ENCODE data around the gene KRT33B. TPM values are rescaled to one million over a fixed set of nuclear protein-coding genes. Genes with fewer than 3 reads are reported as not detected.

The KRT33B gene
- total RNA-seq, 1 experiment from 2014 or later: not detected

DNA sequence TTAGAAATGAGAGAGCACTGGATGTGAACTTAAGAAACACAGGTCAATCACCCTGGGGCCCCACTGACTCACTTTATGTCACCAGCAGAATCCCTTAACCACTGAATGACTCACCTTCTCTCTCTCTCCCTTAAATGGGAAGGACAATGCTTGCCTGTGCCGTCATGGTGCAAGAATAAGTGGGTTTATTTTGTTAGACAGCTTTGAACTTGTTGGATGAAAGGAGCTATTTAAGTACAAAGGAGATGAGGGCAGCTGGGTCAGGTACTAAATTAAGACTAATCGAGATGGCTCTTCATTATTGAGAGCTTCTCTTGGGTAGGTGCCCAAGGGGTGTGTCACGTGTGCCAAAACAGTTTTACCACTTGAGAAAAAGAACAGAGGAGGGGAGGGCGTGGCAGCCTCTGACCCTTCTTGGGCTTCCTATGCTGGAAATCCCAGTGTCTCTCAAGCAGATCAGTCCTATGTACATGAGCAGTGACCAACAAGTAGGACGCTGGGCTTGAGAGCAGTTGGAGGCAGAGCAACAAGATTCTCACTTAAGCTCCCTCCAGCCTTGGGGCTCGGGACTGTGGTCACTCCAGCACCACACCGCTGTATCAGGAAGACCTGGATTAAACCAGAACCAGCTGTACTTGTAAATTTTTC is 34.5 kb upstream of the KRT33B start:
- Mint-ChIP-seq H3K4me3 (no peak overlapping the region), H3K4me1 (no peaks in the 10 kb centered on the region), H3K27ac (no peak overlapping the region), H3K27me3 (ENCODE audit: low read depth) (no peaks in the 10 kb centered on the region; the same call in none of the 2 replicates), H3K9me3 (no peaks in the 10 kb centered on the region), H3K36me3 (no peaks in the 10 kb centered on the region)
- 0 out of 2 replicates have a peak, but pooled peaks have one; percentile 38 for TF ChIP-seq GABPB1 (CRISPR knock-in tag; IDR thresholded peaks at IDR 0.05)
- no peak for TF ChIP-seq ZBTB21 (CRISPR knock-in tag; IDR thresholded peaks at IDR 0.05; ENCODE audit: borderline replicate concordance)
- CTCF ChIA-PET: interaction anchor here (0.9 to 1.9 kb wide), 6 partner anchors 13 to 262 kb away, joined by 3 to 10 read pairs (median 3); no protein-coding TSS in a partner anchor
- POLR2A ChIA-PET: no interaction called here
- DNase-seq (ENCODE audit: low spot score) (no peak), ATAC-seq (no peak)

DNA sequence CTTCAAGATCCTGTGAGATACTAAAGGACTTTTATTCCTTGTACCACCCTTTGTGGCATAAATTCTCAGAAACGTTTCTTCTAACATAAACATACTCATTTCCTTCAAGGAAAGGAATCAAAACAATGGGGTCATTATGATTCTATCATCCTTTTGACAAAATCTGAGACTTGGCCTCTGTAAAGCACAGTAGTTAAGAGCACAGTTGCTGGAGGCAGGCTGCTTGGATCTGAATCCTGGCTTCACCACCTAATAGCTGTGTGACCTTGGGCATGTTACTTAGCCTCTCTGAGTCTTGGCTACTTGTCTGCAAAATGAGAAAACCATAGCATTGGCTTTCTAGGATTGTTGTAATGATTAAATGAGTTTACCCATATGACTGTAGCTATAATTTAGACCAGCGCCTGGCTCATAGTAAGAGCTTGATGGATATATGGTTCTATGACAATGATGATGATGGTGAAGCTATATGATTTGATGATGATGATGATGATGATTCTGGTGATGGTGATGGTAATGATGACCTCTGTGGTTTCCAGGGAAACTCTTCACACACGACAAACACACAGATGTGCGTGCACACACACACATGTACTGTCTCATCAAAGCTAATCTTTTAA is 33.9 kb upstream of the KRT33B start:
- POLR2A ChIA-PET: no interaction called here
- H3K27me3 Mint-ChIP-seq (ENCODE audit: low read depth): no peaks in the 10 kb centered on the region; the same call in none of the 2 replicates

More for the DNA sequence above, 33.9 kb upstream of the KRT33B start:
- no peaks in the 10 kb centered on the region for H3K4me1 Mint-ChIP-seq
- CTCF ChIA-PET: interaction anchor here (1.0 to 1.9 kb wide), 5 partner anchors 10 to 262 kb away, joined by 3 to 10 read pairs (median 3); no protein-coding TSS in a partner anchor
- no peak overlapping the region for H3K4me3 Mint-ChIP-seq
- ATAC-seq: no peak
- H3K27ac Mint-ChIP-seq: no peak overlapping the region
- no peaks in the 10 kb centered on the region for H3K36me3 Mint-ChIP-seq
- no peak for DNase-seq (ENCODE audit: low spot score)
- H3K9me3 Mint-ChIP-seq: no peaks in the 10 kb centered on the region
- TF ChIP-seq, protein P1, sequence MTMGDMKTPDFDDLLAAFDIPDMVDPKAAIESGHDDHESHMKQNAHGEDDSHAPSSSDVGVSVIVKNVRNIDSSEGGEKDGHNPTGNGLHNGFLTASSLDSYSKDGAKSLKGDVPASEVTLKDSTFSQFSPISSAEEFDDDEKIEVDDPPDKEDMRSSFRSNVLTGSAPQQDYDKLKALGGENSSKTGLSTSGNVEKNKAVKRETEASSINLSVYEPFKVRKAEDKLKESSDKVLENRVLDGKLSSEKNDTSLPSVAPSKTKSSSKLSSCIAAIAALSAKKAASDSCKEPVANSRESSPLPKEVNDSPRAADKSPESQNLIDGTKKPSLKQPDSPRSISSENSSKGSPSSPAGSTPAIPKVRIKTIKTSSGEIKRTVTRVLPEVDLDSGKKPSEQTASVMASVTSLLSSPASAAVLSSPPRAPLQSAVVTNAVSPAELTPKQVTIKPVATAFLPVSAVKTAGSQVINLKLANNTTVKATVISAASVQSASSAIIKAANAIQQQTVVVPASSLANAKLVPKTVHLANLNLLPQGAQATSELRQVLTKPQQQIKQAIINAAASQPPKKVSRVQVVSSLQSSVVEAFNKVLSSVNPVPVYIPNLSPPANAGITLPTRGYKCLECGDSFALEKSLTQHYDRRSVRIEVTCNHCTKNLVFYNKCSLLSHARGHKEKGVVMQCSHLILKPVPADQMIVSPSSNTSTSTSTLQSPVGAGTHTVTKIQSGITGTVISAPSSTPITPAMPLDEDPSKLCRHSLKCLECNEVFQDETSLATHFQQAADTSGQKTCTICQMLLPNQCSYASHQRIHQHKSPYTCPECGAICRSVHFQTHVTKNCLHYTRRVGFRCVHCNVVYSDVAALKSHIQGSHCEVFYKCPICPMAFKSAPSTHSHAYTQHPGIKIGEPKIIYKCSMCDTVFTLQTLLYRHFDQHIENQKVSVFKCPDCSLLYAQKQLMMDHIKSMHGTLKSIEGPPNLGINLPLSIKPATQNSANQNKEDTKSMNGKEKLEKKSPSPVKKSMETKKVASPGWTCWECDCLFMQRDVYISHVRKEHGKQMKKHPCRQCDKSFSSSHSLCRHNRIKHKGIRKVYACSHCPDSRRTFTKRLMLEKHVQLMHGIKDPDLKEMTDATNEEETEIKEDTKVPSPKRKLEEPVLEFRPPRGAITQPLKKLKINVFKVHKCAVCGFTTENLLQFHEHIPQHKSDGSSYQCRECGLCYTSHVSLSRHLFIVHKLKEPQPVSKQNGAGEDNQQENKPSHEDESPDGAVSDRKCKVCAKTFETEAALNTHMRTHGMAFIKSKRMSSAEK (CRISPR knock-in tag; IDR thresholded peaks at IDR 0.05; ENCODE audit: borderline replicate concordance): no peak
- TF ChIP-seq ZBTB21 (CRISPR knock-in tag; IDR thresholded peaks at IDR 0.05; ENCODE audit: borderline replicate concordance) (no peak), EMX1 (CRISPR knock-in tag; IDR thresholded peaks at IDR 0.05) (no peak), ZNF263 (CRISPR knock-in tag; IDR thresholded peaks at IDR 0.05; ENCODE audit: low read depth) (no peak), CREB1 (CRISPR knock-in tag; IDR thresholded peaks at IDR 0.05) (no peak), TEAD1 (CRISPR knock-in tag; IDR thresholded peaks at IDR 0.05) (no peak), NR3C1 (CRISPR knock-in tag; conservative IDR thresholded peaks at IDR 0.05; ENCODE audit: low read depth) (no peak), ATF1 (CRISPR knock-in tag; IDR thresholded peaks at IDR 0.05) (no peak), ZNF317 (CRISPR knock-in tag; IDR thresholded peaks at IDR 0.05; ENCODE audit: borderline replicate concordance, low read depth) (no peak), CREM (CRISPR knock-in tag; IDR thresholded peaks at IDR 0.05) (no peak), ZNF423 (CRISPR knock-in tag; IDR thresholded peaks at IDR 0.05) (no peak), ZNF232 (CRISPR knock-in tag; IDR thresholded peaks at IDR 0.05) (no peak), ZNF138 (CRISPR knock-in tag; conservative IDR thresholded peaks at IDR 0.05) (no peak), NR2C2 (CRISPR knock-in tag; IDR thresholded peaks at IDR 0.05) (no peak), TEAD4 (CRISPR knock-in tag; IDR thresholded peaks at IDR 0.05) (no peak)
- TF ChIP-seq, protein P2, sequence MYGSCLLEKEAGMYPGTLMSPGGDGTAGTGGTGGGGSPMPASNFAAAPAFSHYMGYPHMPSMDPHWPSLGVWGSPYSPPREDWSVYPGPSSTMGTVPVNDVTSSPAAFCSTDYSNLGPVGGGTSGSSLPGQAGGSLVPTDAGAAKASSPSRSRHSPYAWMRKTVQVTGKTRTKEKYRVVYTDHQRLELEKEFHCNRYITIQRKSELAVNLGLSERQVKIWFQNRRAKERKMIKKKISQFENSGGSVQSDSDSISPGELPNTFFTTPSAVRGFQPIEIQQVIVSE (CRISPR knock-in tag; IDR thresholded peaks at IDR 0.05; ENCODE audit: borderline replicate concordance): no peak
- TF ChIP-seq, protein P3, sequence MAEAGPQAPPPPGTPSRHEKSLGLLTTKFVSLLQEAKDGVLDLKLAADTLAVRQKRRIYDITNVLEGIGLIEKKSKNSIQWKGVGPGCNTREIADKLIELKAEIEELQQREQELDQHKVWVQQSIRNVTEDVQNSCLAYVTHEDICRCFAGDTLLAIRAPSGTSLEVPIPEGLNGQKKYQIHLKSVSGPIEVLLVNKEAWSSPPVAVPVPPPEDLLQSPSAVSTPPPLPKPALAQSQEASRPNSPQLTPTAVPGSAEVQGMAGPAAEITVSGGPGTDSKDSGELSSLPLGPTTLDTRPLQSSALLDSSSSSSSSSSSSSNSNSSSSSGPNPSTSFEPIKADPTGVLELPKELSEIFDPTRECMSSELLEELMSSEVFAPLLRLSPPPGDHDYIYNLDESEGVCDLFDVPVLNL (CRISPR knock-in tag; IDR thresholded peaks at IDR 0.05; ENCODE audit: borderline replicate concordance, low read depth): no peak
- TF ChIP-seq, protein P4, sequence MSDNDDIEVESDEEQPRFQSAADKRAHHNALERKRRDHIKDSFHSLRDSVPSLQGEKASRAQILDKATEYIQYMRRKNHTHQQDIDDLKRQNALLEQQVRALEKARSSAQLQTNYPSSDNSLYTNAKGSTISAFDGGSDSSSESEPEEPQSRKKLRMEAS (CRISPR knock-in tag; IDR thresholded peaks at IDR 0.05): no peak
- TF ChIP-seq, protein P5, sequence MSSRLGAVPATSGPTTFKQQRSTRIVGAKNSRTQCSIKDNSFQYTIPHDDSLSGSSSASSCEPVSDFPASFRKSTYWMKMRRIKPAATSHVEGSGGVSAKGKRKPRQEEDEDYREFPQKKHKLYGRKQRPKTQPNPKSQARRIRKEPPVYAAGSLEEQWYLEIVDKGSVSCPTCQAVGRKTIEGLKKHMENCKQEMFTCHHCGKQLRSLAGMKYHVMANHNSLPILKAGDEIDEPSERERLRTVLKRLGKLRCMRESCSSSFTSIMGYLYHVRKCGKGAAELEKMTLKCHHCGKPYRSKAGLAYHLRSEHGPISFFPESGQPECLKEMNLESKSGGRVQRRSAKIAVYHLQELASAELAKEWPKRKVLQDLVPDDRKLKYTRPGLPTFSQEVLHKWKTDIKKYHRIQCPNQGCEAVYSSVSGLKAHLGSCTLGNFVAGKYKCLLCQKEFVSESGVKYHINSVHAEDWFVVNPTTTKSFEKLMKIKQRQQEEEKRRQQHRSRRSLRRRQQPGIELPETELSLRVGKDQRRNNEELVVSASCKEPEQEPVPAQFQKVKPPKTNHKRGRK (CRISPR knock-in tag; IDR thresholded peaks at IDR 0.05; ENCODE audit: borderline replicate concordance): no peak

Data from WTC11 (cell line).